T-helper 17 cell (primary cell): Measurements from ENCODE around the gene ZFP62. TPM values are rescaled to one million over a fixed set of nuclear protein-coding genes. Genes with fewer than 3 reads are reported as not detected.
A peak's percentile ranks its signal among the peaks of the same experiment; 100 is the strongest.
"Not testable (repeated sequence)": the region's sequence is repeated elsewhere in the genome, so short reads cannot be mapped to it uniquely, and the experiment has no call there.

Source experiments
- ATAC-seq: fragments of 150-1000 bp; cut with Tn5 transposase; 2 replicates; pipeline ENCODE4 v1.10.0; 2021; ENCODE audit warnings: mild to moderate bottlenecking, moderate library complexity
- DNase-seq, 3 donors: peaks; one replicate each; pipeline versions ENCODE4 v3.0.0 to v3.0.0-alpha.2; 2020 to 2021
- H3K9me3 ChIP-seq: one replicate; pipeline ENCODE4 v1.7.0; 2013; ENCODE audit warnings: low read length, mild to moderate bottlenecking; ENCODE audit not compliant: control insufficient read depth, poor library complexity, severe bottlenecking
- H3K27ac Mint-ChIP-seq: one replicate; pipeline ENCODE4 v1.8.0; 2022; ENCODE audit warnings: mild to moderate bottlenecking, moderate library complexity, mixed read lengths
- H3K27me3 Mint-ChIP-seq: one replicate; pipeline ENCODE4 v1.8.0; 2022; ENCODE audit warnings: mixed read lengths
- H3K36me3 Mint-ChIP-seq: one replicate; pipeline ENCODE4 v1.8.0; 2022; ENCODE audit warnings: low read depth, mixed read lengths
- H3K4me1 Mint-ChIP-seq: one replicate; pipeline ENCODE4 v1.8.0; 2022; ENCODE audit warnings: mild to moderate bottlenecking, mixed read lengths
- H3K4me3 Mint-ChIP-seq: one replicate; pipeline ENCODE4 v1.8.0; 2022; ENCODE audit warnings: mild to moderate bottlenecking, moderate library complexity, mixed read lengths
- total RNA-seq, 4 donors: library from RNA in 2 of 4; stranded (reverse) in 2 of 4; gene quantifications; one replicate each; pipeline ENCODE4 v1.2.3 and lab custom pipeline; 2022 to 2026

ZFP62 gene
- 10 to 100 TPM; 18.9 to 23.5 TPM for total RNA-seq
- total RNA-seq (lab: John Stamatoyannopoulos, UW) = 32.6 to 69.2 reads per million in 2 donors

DNA sequence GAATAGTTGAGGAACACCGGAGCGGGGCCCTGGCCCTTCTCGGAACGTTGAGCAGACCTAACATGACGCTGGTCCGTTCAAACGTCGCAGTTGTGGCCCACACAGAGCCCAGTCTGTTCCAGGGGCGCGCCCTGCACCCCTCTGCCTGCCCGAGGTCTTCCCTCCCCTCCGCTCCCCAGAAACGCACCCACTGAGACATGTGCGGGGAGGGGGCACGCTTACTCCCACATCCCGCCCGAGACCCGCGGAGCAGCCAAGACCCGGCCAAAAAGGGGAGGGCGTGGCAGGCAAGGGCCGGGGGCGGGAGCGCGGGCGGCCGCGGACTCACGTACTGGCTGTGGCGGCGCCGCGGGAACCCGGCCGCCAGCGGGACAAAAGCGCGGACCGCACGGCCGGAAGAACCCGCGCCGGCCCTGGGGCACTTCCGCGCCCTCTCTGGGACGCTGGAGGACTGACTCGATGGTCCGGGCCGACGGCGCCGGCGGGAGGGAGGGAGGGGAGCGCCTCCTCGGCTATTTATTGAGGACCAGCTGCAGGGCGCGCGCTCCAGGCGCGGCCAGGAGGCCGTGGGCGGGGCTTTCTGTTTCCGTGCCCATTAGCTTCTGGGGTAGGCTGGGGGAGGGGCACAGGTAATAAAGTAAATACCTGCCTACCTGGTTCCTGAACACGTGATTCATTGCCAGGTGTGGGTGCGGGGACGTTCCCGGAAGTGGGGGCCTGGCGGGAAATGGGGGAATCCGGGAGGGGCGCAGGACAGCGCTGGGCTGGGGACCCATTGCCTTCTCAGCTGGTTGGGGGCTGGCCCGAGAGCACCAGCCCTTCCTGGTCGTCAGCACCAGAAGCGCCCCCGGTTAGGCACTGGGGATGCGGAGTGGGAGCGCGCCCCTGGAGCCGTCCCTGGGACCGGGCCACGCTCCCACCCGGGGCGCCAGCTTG, at the start of gene ZFP62:
ZFP62 (minus strand) TSS at position 390 of the 936 bp plus-strand sequence; CDS start at position 333, 57 bp downstream.
- peaks cover 15% of the 10 kb centered on the region for H3K4me1 Mint-ChIP-seq
- no peaks in the 10 kb centered on the region for H3K9me3 ChIP-seq
- H3K4me3 Mint-ChIP-seq = peak within 1 kb of the TSS; percentile 91
- peaks cover 2% of the 10 kb centered on the region for H3K36me3 Mint-ChIP-seq
- DNase-seq (peak; percentile 72 to 83 (median 76)), ATAC-seq (peak; percentile 88)
- H3K27ac Mint-ChIP-seq = peak within 1 kb of the TSS; percentile 77
- H3K27me3 Mint-ChIP-seq = peaks cover 6% of the 10 kb centered on the region

DNA sequence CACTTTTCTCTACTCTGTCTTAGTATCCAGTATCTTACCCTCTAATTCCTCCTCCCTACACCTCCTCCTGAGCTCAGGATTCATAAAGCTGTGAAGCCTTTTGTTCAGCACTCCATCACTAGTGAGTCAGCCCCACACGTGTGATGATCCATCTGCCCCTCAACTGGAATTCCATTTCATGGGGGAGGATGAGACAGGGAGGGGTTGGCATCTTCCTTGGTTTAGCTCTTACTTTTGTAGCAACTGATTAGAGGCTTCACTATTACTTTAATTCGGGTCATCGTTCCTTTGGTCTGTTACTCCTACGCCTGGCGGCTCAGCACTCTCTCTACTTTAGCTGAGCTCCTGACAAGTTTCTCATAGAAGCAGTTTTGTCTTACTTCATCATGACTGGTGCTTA, 49.7 kb upstream of the ZFP62 start:
- H3K9me3 ChIP-seq = no peaks in the 10 kb centered on the region
- H3K27ac Mint-ChIP-seq = no peak overlapping the region
- no peaks in the 10 kb centered on the region for H3K36me3 Mint-ChIP-seq
- DNase-seq (no peak), ATAC-seq (no peak)
- peaks cover 39% of the 10 kb centered on the region for H3K27me3 Mint-ChIP-seq
- H3K4me3 Mint-ChIP-seq = no peak overlapping the region
- H3K4me1 Mint-ChIP-seq = no peaks in the 10 kb centered on the region

DNA sequence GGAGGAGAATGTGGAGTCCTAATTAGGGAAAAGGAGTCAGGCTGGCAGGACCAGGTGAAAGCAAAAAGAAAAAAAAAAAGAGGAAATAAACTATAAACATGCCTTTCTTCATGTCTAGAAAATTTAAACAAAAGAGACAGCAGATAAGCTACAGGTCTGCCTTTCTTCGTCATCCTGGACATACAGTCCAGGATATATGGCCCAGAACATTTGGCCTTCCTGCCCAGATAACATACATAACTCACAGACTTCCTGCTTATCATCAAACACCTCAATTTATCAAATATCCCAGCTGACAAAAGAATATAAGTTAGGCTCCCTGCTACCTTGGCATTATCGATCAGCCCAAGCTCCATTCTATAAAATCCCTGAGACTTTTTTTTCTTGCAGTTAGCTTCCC, 49.1 kb upstream of the ZFP62 start:
- H3K9me3 ChIP-seq = no peaks in the 10 kb centered on the region
- ATAC-seq (no peak), DNase-seq (no peak)
- Mint-ChIP-seq H3K4me1 (no peaks in the 10 kb centered on the region), H3K27me3 (peaks cover 33% of the 10 kb centered on the region), H3K4me3 (no peak overlapping the region), H3K36me3 (no peaks in the 10 kb centered on the region), H3K27ac (no peak overlapping the region)

DNA sequence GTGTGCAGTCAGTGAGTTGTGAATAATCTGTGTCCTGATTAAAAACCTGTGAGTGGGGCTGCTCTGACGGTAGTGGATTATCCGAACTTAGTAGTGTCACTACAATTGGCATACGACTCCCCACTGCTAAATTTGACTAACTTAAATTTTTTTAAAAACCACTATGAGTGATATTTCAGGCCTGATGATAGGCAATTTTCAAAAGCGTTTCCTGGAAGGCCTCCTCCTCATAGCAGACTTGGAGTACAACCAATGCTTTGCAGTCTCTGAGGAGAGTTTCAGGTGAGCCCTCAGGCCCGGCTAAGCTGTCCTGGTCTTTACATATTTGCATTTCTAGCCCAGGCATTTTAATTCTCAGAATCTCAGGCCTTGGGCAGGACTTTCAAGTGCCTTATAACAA, 48.7 kb upstream of the ZFP62 start:
- Mint-ChIP-seq H3K27me3 (peaks cover 32% of the 10 kb centered on the region), H3K4me3 (no peak overlapping the region), H3K27ac (no peak overlapping the region), H3K4me1 (no peaks in the 10 kb centered on the region), H3K36me3 (no peaks in the 10 kb centered on the region)
- H3K9me3 ChIP-seq = no peaks in the 10 kb centered on the region
- DNase-seq (no peak), ATAC-seq (no peak)

DNA sequence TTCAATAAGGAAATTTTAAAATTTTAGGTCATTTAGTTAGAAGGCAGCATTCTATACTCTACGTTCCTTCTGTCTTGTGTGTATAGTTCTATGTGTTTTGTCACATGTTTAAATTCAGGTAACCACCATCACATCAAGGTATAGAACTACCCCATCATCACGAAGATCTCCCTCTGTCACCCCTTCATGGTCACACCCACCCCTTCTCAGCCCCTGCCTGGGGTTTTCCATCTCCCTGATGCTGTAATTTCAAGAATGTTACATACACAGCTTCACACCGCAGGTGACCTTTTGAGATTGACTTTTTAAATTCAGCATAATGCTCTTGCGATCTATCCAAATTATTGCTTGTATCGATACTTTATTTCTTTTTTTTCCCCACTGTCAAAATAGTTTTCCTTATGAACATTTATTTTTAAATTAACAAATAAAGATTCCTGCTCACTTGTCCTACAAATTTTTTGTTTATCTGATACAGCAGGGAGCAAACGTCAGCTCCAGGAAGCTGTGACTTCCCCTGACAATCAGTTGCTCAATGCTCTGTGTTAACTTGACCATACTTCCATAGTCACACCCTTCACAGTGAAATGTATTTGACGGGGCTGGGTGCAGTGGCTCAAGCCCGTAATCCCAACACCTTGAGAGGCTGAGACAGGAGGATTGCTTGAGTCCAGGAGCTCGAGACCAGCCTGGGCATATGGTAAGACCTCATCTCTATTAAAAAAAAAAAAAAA, 48.1 kb upstream of the ZFP62 start:
- Mint-ChIP-seq H3K36me3 (no peaks in the 10 kb centered on the region), H3K4me1 (no peaks in the 10 kb centered on the region), H3K27ac (no peak overlapping the region), H3K27me3 (peaks cover 32% of the 10 kb centered on the region), H3K4me3 (no peak overlapping the region)
- H3K9me3 ChIP-seq = no peaks in the 10 kb centered on the region
- DNase-seq (no peak), ATAC-seq (no peak)

DNA sequence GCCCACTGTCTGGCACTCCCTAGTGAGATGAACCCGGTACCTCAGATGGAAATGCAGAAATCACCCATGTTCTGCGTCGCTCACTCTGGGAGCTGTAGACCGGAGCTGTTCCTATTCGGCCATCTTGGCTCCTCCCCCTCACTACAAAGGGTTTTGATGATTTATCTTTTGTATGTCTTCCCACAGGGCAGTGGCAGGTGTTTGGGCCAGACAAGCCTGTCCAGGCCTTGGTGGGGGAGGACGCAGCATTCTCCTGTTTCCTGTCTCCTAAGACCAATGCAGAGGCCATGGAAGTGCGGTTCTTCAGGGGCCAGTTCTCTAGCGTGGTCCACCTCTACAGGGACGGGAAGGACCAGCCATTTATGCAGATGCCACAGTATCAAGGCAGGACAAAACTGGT, 47.3 kb upstream of the ZFP62 start:
- DNase-seq (no peak), ATAC-seq (no peak)
- Mint-ChIP-seq H3K36me3 (no peaks in the 10 kb centered on the region), H3K27me3 (peaks cover 32% of the 10 kb centered on the region), H3K27ac (no peak overlapping the region), H3K4me1 (no peaks in the 10 kb centered on the region), H3K4me3 (no peak overlapping the region)
- H3K9me3 ChIP-seq = no peaks in the 10 kb centered on the region

DNA sequence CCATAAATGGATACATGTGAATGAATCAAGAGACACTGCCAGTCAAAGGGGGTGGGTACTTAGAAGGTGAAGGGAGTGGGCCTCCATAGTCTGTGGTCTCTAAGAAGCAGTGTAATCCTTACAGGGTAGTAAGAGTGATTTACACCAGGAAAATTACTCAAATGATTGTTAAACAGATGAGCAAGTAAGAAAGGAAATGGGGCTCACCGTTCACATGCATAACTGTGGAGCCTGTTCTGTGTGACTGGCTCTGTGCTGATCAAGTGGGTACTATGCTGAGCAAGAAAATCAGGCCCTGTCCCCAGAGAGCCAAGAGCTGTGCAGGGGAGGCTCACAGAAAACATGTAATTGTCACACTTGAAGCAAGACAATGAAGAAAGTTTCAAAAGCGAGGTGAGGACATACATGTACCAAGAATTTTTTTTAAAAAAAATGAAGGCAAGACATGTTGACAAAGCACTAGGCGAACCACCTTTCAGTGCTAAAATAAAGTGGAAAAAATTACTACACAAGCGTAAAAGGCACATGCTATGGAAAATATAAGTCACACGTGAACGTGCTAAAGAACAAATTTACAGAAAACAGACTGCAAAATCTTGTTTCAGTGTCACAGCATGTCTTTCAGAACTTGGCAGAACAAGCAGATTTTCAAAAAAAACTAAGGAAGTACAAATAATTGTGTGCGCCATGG, 40.4 kb upstream of the ZFP62 start:
- Mint-ChIP-seq H3K4me3 (no peak overlapping the region), H3K4me1 (no peaks in the 10 kb centered on the region), H3K27ac (no peak overlapping the region), H3K27me3 (peaks cover 17% of the 10 kb centered on the region), H3K36me3 (no peaks in the 10 kb centered on the region)
- DNase-seq = no peak
- no peaks in the 10 kb centered on the region for H3K9me3 ChIP-seq
- ATAC-seq = no peak

DNA sequence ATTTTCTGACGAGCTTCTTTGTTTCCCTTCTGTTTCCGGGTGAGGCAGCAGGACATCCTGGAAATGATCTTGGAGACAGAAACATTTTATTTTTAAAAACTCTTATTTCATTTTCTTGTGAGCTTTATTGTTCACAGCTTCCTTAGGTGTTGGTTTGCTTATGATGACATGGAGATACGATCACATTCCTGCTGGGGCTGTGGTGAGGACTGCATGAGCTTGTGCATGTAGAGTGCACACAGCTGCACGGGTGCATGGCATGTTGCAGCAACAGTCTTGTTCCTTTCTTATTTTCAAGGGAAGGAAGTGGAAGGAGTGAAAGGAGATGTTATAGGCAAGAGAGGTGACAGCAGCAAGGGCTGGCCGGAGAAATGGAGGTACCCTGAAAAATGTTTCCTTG, 39.1 kb upstream of the ZFP62 start:
- Mint-ChIP-seq H3K27me3 (peaks cover 17% of the 10 kb centered on the region), H3K36me3 (no peaks in the 10 kb centered on the region), H3K4me3 (no peak overlapping the region), H3K4me1 (no peaks in the 10 kb centered on the region), H3K27ac (no peak overlapping the region)
- no peaks in the 10 kb centered on the region for H3K9me3 ChIP-seq
- ATAC-seq (no peak), DNase-seq (no peak)

DNA sequence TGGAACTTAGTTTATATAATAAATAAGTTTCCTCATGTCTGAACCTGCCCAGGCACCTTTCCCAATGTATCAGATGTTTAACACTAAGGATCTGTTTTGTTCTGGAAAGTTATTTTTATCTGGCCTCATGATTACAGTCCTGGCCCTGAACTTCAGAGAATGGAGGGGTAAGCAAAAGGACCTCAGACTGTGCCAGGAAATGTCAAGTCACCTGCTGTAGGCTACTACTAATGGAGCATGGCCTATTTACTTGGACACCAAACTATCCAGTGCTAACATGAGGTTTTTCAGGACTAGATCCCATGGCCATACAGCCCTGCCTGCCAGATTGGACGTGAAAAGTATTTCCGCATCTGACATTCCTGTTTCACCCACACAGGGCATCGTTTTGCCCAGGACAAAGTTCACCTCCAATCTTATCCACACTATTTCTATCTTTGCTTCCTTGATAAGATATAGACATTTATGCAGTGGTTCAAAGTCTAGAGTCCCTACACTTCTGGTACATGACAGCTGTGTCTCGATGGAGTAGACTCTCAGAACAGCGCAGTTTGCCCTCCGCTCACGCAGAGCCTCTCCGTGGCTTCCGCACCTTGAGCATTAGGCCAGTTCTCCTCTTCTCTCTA, 37.7 kb upstream of the ZFP62 start, which contains the start of gene BTNL8:
BTNL8 (plus strand) TSS at position 539 of the 626 bp plus-strand sequence. CDS start 152 bp downstream, outside the sequence.
- no peak within 1 kb of the TSS for H3K4me3 Mint-ChIP-seq
- DNase-seq = no peak
- no peak within 1 kb of the TSS for H3K27ac Mint-ChIP-seq
- no peaks in the 10 kb centered on the region for H3K36me3 Mint-ChIP-seq
- H3K27me3 Mint-ChIP-seq = peaks cover 17% of the 10 kb centered on the region
- no peak for ATAC-seq
- H3K4me1 Mint-ChIP-seq = no peaks in the 10 kb centered on the region
- H3K9me3 ChIP-seq = no peaks in the 10 kb centered on the region

DNA sequence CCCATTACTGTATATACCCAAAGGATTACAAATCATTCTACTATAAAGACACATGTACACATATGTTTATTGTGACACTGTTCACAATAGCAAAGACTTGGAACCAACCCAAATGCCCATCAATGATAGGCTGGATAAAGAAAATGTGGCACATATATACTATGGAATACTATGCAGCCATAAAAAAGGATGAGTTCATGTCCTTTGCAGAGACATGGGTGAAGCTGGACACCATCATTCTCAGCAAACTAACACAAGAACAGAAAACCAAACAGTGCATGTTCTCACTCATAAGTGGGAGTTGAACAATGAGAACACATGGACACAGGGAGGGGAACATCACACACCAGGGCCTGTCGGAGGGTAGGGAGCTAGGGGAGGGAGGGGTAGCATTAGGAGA, 34.3 kb upstream of the ZFP62 start:
- not testable (repeated sequence) for H3K36me3 Mint-ChIP-seq, DNase-seq, H3K9me3 ChIP-seq, ATAC-seq, H3K27ac Mint-ChIP-seq, H3K4me1 Mint-ChIP-seq, H3K4me3 Mint-ChIP-seq
- H3K27me3 Mint-ChIP-seq = peaks cover 37% of the 10 kb centered on the region

DNA sequence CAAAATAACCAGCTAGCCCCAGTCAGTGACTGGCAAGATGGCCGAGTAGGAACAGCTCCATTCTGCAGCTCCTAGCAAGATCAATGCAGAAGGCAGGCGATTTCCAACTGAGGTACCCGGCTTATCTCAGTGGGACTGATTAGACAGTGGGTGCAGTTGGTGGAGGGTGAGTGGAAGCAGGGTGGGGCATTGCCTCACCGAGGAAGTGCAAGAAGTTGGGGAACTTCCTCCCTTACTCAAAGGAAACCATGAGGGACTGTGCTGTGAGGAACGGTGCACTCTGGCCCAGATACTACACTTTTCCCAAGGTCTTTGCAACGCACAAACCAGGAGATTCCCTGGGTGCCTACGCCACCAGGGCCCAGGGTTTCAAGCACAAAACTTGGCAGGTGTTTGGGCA, 28.3 kb upstream of the ZFP62 start:
- DNase-seq (no peak), ATAC-seq (no peak)
- no peak overlapping the region for H3K4me3 Mint-ChIP-seq
- H3K4me1 Mint-ChIP-seq = no peaks in the 10 kb centered on the region
- H3K27me3 Mint-ChIP-seq = peaks cover 54% of the 10 kb centered on the region
- H3K27ac Mint-ChIP-seq = no peak overlapping the region
- peaks cover 3% of the 10 kb centered on the region for H3K36me3 Mint-ChIP-seq
- H3K9me3 ChIP-seq = no peaks in the 10 kb centered on the region

DNA sequence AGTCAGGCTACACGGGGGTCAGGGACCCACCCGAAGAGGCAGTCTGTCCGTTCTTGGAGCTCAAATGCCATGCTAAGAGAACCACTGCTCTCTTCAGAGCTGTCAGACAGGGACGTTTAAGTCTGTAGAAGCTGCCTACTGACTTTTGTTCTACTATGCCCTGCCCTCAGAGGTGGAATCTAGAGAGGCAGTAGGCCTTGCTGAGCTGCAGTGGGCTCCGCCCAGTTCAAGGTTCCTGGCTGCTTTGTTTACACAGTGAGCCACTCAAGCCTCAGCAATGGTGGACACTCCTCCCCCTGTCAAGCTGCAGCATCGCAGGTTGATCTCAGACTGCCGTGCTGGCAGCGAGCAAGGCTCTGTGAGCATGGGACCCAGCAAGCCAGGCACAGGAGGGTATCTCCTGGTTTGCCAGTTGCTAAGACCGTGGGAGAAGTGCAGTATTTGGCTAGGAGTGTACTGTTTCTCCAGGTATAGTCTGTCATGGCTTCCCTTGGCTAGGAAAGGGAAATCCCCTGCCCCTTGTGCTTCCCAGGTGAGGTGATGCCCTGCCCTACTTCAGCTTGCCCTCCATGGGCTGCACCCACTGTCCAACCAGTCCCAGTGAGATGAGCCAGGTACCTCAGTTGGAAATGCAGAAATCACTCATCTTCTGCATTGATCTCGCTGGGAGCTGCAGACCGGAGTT, 24.9 kb upstream of the ZFP62 start:
- not testable (repeated sequence) for H3K9me3 ChIP-seq, ATAC-seq, DNase-seq, H3K4me3 Mint-ChIP-seq, H3K36me3 Mint-ChIP-seq, H3K4me1 Mint-ChIP-seq, H3K27ac Mint-ChIP-seq
- H3K27me3 Mint-ChIP-seq = peaks cover 47% of the 10 kb centered on the region
